Activated T-cell treated with anti-CD3 and anti-CD28 coated beads, Interleukin-2, amount 50 U/mL, for 72 hours (primary cell): ENCODE data around the gene RRBP1. TPM values are rescaled to one million over a fixed set of nuclear protein-coding genes. Genes with fewer than 3 reads are reported as not detected.

Source experiments
- ATAC-seq, 2 donors: fragments of 150-1000 bp; cut with Tn5 transposase; replicated peaks in 1 of 2; 2 replicates each; pipeline ENCODE4 v1.10.0; 2021; ENCODE audit warnings: moderate library complexity in 2 of 2, mild to moderate bottlenecking in 1 of 2
- DNase-seq, 2 donors: peaks; one replicate each; pipeline ENCODE4 v3.0.0; 2021 to 2022; ENCODE audit warnings: mixed read lengths in 1 of 2
- H3K27ac Mint-ChIP-seq: one replicate; pipeline ENCODE4 v1.8.0; 2022; ENCODE audit warnings: mild to moderate bottlenecking, moderate library complexity, mixed read lengths
- H3K27me3 Mint-ChIP-seq: one replicate; pipeline ENCODE4 v1.8.0; 2022; ENCODE audit warnings: low read depth, mixed read lengths
- H3K36me3 Mint-ChIP-seq, 2 donors: one replicate each; pipeline ENCODE4 v1.8.0; 2022; ENCODE audit warnings: mixed read lengths in 2 of 2, mild to moderate bottlenecking in 1 of 2; ENCODE audit not compliant: insufficient read depth in 2 of 2
- H3K4me1 Mint-ChIP-seq: one replicate; pipeline ENCODE4 v1.8.0; 2022; ENCODE audit warnings: low read depth, mixed read lengths
- H3K4me3 Mint-ChIP-seq, 2 donors: one replicate each; pipeline ENCODE4 v1.8.0; 2022; ENCODE audit warnings: mild to moderate bottlenecking in 2 of 2, mixed read lengths in 2 of 2, moderate library complexity in 2 of 2
- H3K9me3 Mint-ChIP-seq, 2 donors: one replicate each; pipeline ENCODE4 v1.8.0; 2022; ENCODE audit warnings: mixed read lengths in 2 of 2
- total RNA-seq, 2 donors: library from RNA; stranded (reverse); gene quantifications; one replicate each; pipeline ENCODE4 v1.2.3, GENCODE V29; 2022

RRBP1 gene
- total RNA-seq, 2 donors from 2014 or later = 17.1 to 25.7 TPM

DNA sequence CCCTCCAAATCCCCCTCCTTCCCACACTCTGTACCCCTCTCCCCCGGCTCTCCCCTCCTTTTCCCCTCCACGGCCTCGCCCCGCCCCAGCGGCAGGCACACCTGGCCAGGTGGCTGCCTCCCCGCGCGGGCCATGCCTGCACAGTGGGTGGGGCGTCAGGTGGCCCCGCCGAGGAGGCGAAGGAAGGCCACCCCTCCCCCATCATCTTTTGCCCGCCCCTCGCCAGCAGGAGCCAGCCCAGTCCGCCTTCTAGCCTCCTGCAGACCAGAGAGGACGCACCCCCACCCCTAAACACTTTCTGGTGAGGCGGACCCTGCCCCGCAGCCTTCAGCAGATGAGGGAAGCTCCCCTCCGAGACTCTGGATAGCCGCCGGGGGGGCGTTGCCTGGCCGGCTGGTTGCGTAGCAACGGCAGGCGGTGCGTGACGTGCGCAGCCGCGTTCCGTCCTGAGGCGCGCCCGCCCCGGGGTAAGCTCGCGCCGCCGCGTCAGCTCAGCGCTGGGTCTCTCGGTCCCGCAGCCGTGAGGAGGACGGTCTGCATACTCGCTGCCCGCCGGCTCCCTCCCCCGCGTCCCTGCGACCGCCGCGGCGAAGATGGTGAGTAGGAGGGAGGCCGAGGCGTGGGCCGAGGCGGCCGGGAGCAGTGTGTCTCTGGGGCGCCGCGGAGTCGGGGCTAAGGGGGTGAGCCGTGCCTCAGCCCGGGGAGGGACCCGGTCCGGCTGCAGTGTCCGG lies 112.3 kb downstream of the RRBP1 start, which contains the start of gene DSTN:
Gene DSTN, plus strand, starts transcription at position 460 of the 731 bp plus-strand sequence. Its CDS starts 134 bp downstream, at position 594.
- no peaks in the 10 kb centered on the region for H3K9me3 Mint-ChIP-seq
- peaks cover 10% of the 10 kb centered on the region for H3K27me3 Mint-ChIP-seq
- H3K4me1 Mint-ChIP-seq = peaks cover 29% of the 10 kb centered on the region
- DNase-seq = peak; percentile 90 to 91
- H3K36me3 Mint-ChIP-seq = peaks cover 6 to 7% of the 10 kb centered on the region in 2 donors
- peak; percentile 93 for ATAC-seq
- H3K4me3 Mint-ChIP-seq = peak within 1 kb of the TSS; percentile 97 to 100
- peak within 1 kb of the TSS; percentile 97 for H3K27ac Mint-ChIP-seq

DNA sequence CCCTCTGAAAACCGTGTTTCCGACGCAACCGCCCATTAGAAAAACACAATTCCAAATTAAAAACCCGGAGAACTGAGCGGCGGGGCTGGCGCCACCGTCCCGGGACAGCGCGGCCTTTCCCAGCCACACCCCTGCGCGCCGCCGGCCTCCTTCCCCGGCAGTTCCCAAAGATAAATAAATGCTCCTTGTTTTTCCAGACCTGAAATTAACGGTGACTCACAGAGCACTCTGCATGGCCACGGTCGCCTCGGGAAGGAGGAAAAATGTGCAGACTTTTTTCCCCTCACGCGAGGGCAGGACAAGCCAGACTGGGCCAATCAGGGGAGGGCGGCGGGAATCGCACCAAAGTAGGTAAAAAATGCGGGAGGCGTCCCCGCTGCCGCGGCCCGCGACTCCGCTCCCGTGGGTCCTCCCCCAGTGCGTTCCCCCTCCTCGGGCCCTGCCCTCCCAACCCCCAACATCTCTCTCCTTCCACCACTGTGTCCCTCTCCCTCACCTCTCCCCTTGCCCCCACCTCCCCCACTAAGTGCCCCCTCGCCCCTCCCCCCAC lies 113.0 kb downstream of the RRBP1 start:
- Mint-ChIP-seq H3K4me1 (peaks cover 29% of the 10 kb centered on the region), H3K9me3 (no peaks in the 10 kb centered on the region)

DNA sequence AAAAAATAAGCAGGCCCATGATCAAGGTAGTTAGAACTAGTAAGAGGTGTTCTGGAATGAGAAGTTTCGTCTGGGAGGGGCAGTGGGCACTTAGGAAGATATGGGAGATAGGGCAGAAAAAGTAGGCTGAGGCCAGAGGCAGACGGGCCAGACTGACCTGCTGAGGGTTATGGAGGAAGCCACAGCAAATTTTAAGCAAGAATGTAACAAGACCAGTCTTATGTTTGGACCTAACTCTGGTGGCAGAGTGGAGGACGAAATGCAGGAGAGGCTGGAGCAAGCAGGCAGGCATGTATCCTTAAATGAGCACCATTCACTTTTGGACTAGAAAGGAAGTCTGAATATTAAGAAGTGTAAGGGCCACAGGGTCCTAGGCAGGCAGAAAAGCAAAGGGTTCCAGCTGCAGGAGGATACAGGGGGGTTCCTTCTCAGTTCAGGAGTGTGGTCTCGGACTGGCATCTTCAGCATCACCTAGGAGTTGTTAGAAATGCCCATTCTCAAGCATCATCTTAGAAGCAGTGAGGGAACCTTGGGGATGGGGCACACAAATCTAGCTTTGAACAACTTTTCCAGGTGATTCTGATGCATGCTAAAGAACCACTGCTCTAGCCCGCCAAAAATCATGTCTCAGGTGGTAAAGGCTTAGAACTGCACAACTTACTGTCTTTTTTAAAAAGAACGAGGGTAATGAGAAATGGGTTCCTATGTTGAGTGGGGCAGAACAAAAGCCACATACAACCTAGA lies 113.8 kb downstream of the RRBP1 start:
- Mint-ChIP-seq H3K27ac (no peak overlapping the region), H3K27me3 (peaks cover 10% of the 10 kb centered on the region), H3K9me3 (no peaks in the 10 kb centered on the region), H3K4me3 (peak overlapping the region; percentile 0 to 97), H3K4me1 (peaks cover 25% of the 10 kb centered on the region), H3K36me3 (peaks cover 5 to 7% of the 10 kb centered on the region in 2 donors)
- ATAC-seq (no peak), DNase-seq (no peak)

More for the DNA sequence above, 113.0 kb downstream of the RRBP1 start:
- no peak for ATAC-seq
- H3K27me3 Mint-ChIP-seq = peaks cover 10% of the 10 kb centered on the region
- DNase-seq = peak in 1 of 2 donors; percentile 7
- H3K4me3 Mint-ChIP-seq = peak overlapping the region; percentile 0 to 97
- H3K36me3 Mint-ChIP-seq = peaks cover 5 to 7% of the 10 kb centered on the region in 2 donors
- H3K27ac Mint-ChIP-seq = no peak overlapping the region

GRCh38 chr20:17566345-17566744 lies 115.7 kb downstream of the RRBP1 start:
- ATAC-seq = no peak

DNA sequence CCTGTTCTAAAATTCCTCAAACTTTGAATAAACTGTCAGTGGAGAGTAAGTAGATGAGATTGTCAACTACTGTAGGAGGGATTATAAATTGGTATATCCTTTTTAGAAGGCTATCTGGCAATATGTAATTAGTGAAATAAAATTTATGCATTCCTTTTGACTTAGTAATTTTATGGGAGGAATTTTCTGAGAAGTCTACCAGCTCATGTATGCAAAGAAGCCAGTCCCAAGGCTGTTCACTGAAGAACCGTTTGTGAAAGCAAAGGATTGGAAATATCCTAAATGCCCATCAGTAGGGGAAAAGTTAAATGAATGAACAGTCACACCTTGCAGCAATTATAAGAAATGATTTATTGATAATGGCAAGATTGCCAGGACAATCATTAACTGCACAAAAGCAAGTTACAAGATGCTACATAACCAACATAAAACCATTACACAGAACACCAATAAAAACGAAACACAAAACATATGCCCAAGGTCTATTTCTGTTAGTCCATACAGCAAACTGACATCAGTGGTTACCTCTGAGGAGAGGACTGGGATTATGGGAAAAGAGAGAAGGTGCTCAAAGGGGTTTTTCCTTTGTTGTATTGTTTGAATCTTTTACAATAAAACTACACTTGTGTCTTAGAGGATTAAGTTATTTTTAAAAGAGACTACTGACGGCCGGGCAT lies 116.7 kb downstream of the RRBP1 start:
- Mint-ChIP-seq H3K4me3 (no peak overlapping the region), H3K36me3 (peaks cover 2 to 3% of the 10 kb centered on the region in 2 donors), H3K9me3 (no peaks in the 10 kb centered on the region), H3K27me3 (peaks cover 10% of the 10 kb centered on the region), H3K27ac (no peak overlapping the region), H3K4me1 (peaks cover 10% of the 10 kb centered on the region)
- no peak for ATAC-seq
- DNase-seq = no peak

More at GRCh38 chr20:17566345-17566744, 115.7 kb downstream of the RRBP1 start:
- H3K4me1 Mint-ChIP-seq = peaks cover 7% of the 10 kb centered on the region
- no peaks in the 10 kb centered on the region for H3K9me3 Mint-ChIP-seq
- no peak overlapping the region for H3K27ac Mint-ChIP-seq
- H3K4me3 Mint-ChIP-seq = no peak overlapping the region
- peaks cover 5 to 7% of the 10 kb centered on the region in 2 donors for H3K36me3 Mint-ChIP-seq
- no peak for DNase-seq
- H3K27me3 Mint-ChIP-seq = peaks cover 10% of the 10 kb centered on the region

Other genes with a start within 250 kb of the RRBP1 start
- 1 to 10 TPM in 1 of 2 donors, under 1 TPM in 1; 0.23 to 1.2 TPM for gene BFSP1, start 150.9 kb downstream of the RRBP1 start, total RNA-seq
- gene DSTN, start 112.2 kb downstream of the RRBP1 start, total RNA-seq = 10 to 100 TPM; 62.8 to 70.4 TPM
- not detected for gene BANF2, start 17.7 kb upstream of the RRBP1 start, total RNA-seq